Breast epithelium (tissue), 4 donors: ENCODE measurements around the gene ATP2B3. TPM values are rescaled to one million over a fixed set of nuclear protein-coding genes. Genes with fewer than 3 reads are reported as not detected.

Experiments used
- DNase-seq, 2 donors: peaks; one replicate each; pipeline ENCODE4 v3.0.0-alpha.2; 2019; ENCODE audit warnings: low spot score in 2 of 2
- H3K27ac ChIP-seq, 2 donors: fragments of 200-600 bp; sonication (generic) in 1 of 2; one replicate each; pipeline ENCODE4 v1.5.1; 2016 to 2019; ENCODE audit warnings: mild to moderate bottlenecking in 1 of 2
- H3K27me3 ChIP-seq, 2 donors: fragments of 200-600 bp; sonication (generic) in 1 of 2; one replicate each; pipeline versions ENCODE4 v1.5.1 to v1.6.0; 2017 to 2019; ENCODE audit warnings: control low read depth in 1 of 2, mild to moderate bottlenecking in 1 of 2
- H3K36me3 ChIP-seq: fragments of 200-600 bp; one replicate; pipeline ENCODE4 v1.5.1; 2019
- H3K4me1 ChIP-seq, 2 donors: fragments of 200-600 bp; sonication (generic); one replicate each; pipeline ENCODE4 v1.5.1; 2016 to 2019; ENCODE audit warnings: control low read depth in 1 of 2
- H3K4me3 ChIP-seq, 3 donors: fragments of 200-600 bp; sonication (generic); 1 replicate in 2 of 3; 2 replicates in 1 of 3; pipeline ENCODE4 v1.5.1; 2016 to 2019; ENCODE audit warnings: mild to moderate bottlenecking in 3 of 3, moderate library complexity in 2 of 3
- H3K9me3 ChIP-seq, 2 donors: fragments of 200-600 bp; sonication (generic) in 1 of 2; one replicate each; pipeline ENCODE4 v1.5.1; 2016 to 2019; ENCODE audit warnings: control low read depth in 1 of 2
- POLR2A ChIP-seq: fragments of 450-650 bp; IDR thresholded peaks from one replicate; pipeline ENCODE4 v1.6.1; 2016; ENCODE audit warnings: antibody characterized with exemption, mild to moderate bottlenecking, moderate library complexity
- POLR2AphosphoS5 ChIP-seq, 3 donors: sonication (generic); formaldehyde crosslinking; IDR thresholded peaks; one replicate each; pipeline ENCODE4 v1.6.1; 2017; ENCODE audit warnings: antibody characterized with exemption in 3 of 3
- intact Hi-C: fragments of 100-400 bp; cut with DNase I; formaldehyde crosslinking; loops from one replicate; pipeline ENCODE4 v1.15.1; 2023; ENCODE audit warnings: low total_unique reads
- total RNA-seq, 3 donors: library from RNA; depleted of rRNA; stranded (reverse); fragments of >200 nt; gene quantifications; one replicate each; pipeline ENCODE4 v1.1.0, GENCODE V29; 2016
- TF ChIP-seq, protein P1 (sequence below), 3 donors: fragments of 450-650 bp; IDR thresholded peaks; one replicate each; pipeline ENCODE4 v1.5.1; 2016 to 2017; ENCODE audit warnings: antibody characterized with exemption in 3 of 3, mild to moderate bottlenecking in 3 of 3, moderate library complexity in 3 of 3

The ATP2B3 gene
- total RNA-seq, 3 donors from 2014 or later, result not detected

DNA sequence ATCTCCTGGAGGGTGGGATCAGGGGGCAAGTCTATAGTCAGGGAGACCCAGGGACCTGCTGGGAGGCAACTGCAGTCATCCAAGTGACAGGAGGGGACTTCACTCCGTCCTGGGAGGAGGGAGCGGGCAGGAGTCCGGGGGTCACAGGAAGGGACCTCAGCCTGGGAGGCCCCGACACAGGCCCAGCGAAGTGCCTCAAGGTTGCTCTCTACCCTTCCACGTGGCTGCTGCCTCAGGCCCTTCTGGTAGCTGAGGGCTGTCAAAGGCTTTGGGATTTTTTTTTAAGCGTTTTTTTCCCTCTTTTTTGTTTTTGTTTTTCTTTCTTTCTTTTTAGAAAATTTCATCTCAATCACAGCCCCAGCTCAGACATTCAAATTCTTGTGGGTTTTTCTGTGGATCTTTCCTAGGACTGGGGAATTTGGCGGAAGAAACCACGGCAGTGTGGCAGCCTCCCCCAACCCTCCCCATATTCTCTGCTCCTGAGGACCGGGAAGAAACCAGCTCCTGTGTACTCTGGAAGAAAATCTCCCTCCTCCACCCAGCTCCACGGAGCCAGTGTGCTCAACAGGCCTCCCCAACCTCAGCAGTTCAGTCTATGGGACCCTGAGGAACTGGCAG lies 45.7 kb upstream of the ATP2B3 start:
- DNase-seq, result no peak
- Histone ChIP-seq H3K27ac (peak overlapping the region in 1 of 2 donors; percentile 32), H3K4me3 (no peak overlapping the region), H3K4me1 (no peaks in the 10 kb centered on the region), H3K9me3 (no peaks in the 10 kb centered on the region), H3K27me3 (peaks cover 0 to 62% of the 10 kb centered on the region in 2 donors), H3K36me3 (no peaks in the 10 kb centered on the region)
- TF ChIP-seq, protein P1, sequence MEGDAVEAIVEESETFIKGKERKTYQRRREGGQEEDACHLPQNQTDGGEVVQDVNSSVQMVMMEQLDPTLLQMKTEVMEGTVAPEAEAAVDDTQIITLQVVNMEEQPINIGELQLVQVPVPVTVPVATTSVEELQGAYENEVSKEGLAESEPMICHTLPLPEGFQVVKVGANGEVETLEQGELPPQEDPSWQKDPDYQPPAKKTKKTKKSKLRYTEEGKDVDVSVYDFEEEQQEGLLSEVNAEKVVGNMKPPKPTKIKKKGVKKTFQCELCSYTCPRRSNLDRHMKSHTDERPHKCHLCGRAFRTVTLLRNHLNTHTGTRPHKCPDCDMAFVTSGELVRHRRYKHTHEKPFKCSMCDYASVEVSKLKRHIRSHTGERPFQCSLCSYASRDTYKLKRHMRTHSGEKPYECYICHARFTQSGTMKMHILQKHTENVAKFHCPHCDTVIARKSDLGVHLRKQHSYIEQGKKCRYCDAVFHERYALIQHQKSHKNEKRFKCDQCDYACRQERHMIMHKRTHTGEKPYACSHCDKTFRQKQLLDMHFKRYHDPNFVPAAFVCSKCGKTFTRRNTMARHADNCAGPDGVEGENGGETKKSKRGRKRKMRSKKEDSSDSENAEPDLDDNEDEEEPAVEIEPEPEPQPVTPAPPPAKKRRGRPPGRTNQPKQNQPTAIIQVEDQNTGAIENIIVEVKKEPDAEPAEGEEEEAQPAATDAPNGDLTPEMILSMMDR (IDR thresholded peaks at IDR 0.05), result no peak
- no peak for TF ChIP-seq POLR2AphosphoS5 (IDR thresholded peaks at IDR 0.05)
- TF ChIP-seq POLR2A, result no peak
- intact Hi-C loops, result no loop called here

DNA sequence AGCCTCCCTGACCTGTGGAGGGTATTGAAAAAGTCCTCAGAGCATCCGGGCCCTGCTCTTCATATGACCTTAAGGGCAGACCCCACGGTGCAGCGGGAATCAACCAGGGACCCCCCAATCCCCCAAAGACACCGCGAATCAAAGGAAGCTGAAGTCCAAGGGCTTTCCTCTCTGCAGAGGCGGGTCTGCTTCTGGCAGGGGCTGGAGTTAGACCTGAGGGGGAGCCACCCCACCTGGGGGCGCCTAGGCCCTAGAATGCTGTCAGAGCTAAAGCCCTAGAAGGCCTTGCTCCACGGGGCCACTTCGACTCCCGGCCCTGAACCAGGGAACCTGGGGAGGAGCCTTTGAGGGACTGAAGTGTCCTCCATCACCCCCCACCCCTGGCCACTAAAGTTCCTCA lies 44.3 kb upstream of the ATP2B3 start:
- no peaks in the 10 kb centered on the region for H3K36me3 ChIP-seq
- H3K4me1 ChIP-seq, result no peaks in the 10 kb centered on the region
- no peak overlapping the region for H3K27ac ChIP-seq
- TF ChIP-seq POLR2A (no peak), POLR2AphosphoS5 (IDR thresholded peaks at IDR 0.05) (no peak)
- TF ChIP-seq, protein P1 (IDR thresholded peaks at IDR 0.05), result no peak
- peaks cover 0 to 65% of the 10 kb centered on the region in 2 donors for H3K27me3 ChIP-seq
- no peak for DNase-seq
- no peak overlapping the region for H3K4me3 ChIP-seq
- intact Hi-C loops, result no loop called here
- H3K9me3 ChIP-seq, result no peaks in the 10 kb centered on the region

DNA sequence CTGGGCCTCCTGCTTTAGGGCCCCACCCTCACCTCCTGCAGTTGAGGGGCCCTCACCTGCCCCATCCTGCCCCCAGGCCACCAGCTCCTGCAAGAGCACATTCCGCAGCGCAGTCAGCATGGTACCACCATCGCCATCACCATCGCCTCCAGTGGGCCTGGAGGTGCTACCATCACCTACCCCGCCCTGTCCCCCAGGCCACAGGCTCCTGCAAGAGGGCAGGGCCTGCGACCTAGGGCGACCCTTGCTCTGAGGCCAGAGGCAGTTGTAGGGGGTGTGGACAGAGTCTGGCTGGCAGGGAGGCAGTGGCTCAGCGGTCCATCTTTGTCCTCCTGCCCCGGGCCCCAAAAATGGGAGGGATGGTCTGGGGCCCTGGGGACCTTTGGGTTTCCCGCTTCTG lies 43.2 kb upstream of the ATP2B3 start:
- H3K4me1 ChIP-seq, result no peaks in the 10 kb centered on the region
- peak overlapping the region in 1 of 2 donors; percentile 19 for H3K27ac ChIP-seq
- H3K4me3 ChIP-seq, result peak overlapping the region in 2 of 3 donors; percentile 35 to 59
- intact Hi-C loops, result no loop called here
- no peaks in the 10 kb centered on the region for H3K36me3 ChIP-seq
- TF ChIP-seq POLR2AphosphoS5 (IDR thresholded peaks at IDR 0.05) (no peak), POLR2A (no peak)
- TF ChIP-seq, protein P1 (IDR thresholded peaks at IDR 0.05), result no peak
- peaks cover 0 to 71% of the 10 kb centered on the region in 2 donors for H3K27me3 ChIP-seq
- no peak for DNase-seq
- no peaks in the 10 kb centered on the region for H3K9me3 ChIP-seq

DNA sequence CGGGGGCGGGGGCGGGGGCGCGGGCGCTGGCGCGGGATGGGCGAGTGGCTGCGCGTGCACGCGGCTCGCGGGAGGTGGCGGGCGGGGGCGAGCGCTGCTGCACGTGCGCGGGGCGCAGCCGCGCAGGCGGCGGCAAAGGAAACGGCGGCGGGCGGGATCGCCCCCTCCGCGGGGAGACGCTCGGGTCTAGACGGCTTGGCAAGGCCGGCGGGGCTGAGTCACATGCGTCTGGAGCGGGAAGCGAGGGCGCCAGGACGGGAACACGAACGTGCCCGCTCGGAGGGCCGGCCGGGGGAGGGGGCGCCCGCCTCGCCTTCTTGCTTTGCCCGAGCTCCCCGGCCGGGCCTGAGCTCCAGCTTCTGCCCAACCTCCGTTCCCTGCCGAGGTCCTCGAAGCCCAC lies 42.7 kb upstream of the ATP2B3 start:
- H3K36me3 ChIP-seq, result no peaks in the 10 kb centered on the region
- H3K4me3 ChIP-seq, result peak overlapping the region; percentile 17 to 59 (median 35)
- no peaks in the 10 kb centered on the region for H3K9me3 ChIP-seq
- H3K27ac ChIP-seq, result peak overlapping the region in 1 of 2 donors; percentile 69
- no peaks in the 10 kb centered on the region for H3K4me1 ChIP-seq
- intact Hi-C loops, result no loop called here
- peaks cover 0 to 72% of the 10 kb centered on the region in 2 donors for H3K27me3 ChIP-seq
- no peak for TF ChIP-seq POLR2AphosphoS5 (IDR thresholded peaks at IDR 0.05)
- no peak for TF ChIP-seq POLR2A
- TF ChIP-seq, protein P1 (IDR thresholded peaks at IDR 0.05), result no peak
- peak; percentile 41 to 60 for DNase-seq

DNA sequence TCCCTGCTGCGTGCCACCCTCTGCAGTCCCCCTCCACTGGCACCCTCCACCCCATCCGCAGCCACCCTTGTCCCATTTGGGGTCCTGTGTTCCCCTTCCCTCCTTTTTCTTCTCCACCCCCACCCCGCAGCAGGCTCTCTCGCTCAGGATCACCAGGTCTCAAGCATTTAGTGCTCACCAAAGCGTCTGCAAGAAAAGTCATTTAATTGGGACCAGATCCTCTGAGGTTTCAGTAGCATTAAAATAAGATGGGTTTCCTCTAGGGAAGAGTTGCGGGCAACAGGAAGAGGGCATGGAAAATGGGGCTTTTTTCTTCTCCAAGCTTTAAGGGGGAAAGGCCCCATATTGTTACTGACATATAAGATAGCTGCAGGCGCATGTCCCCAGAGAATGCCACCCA lies 42.2 kb upstream of the ATP2B3 start:
- Histone ChIP-seq H3K4me1 (no peaks in the 10 kb centered on the region), H3K27ac (peak overlapping the region in 1 of 2 donors; percentile 69), H3K4me3 (peak overlapping the region in 2 of 3 donors; percentile 35 to 59), H3K27me3 (peaks cover 0 to 73% of the 10 kb centered on the region in 2 donors), H3K9me3 (no peaks in the 10 kb centered on the region), H3K36me3 (no peaks in the 10 kb centered on the region)
- intact Hi-C loops, result no loop called here
- no peak for TF ChIP-seq POLR2A
- DNase-seq, result no peak
